Measurements from ENCODE around the gene AUTS2.

The AUTS2 gene

DNA sequence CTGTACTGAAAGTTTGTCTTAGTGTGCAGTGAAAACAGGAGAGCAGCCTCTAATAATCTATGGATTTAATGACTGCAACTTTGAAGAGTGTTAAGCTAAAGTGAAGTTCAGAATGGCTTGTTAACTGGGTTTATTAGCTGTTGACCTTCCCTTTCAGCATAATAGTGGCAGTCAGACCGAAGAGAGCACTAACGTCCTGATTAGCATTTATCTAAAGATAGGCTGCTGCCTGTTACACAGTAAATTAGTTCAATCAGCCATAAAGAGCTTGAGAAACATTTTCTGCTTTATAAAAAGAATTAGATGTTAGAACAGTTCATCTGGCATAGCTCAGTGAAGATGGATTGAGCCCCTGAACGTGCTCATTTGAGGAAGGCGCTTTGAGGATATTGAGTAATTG is 433.0 kb downstream of the AUTS2 start:
- DNase-seq (ENCODE audit: low read depth in 3 of 3), result no peak

DNA sequence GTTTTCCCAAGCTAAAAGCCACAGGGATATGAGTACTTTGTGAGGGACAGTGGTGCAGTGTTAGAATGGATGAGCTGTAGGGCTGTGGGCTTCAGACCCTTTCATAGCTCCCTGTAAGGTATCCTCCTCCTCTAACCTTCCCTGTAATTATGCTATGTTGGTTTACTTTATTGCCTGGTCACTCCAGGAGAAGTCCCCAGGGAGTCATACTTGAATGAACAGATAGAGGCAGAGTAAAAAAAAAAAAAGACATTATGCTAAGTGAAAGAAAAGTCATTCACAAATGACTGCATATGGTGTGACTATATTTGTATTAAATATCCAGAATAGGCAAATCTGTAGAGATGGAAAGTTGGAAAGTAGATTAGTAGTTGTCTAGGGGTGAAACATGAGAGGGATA is 434.4 kb downstream of the AUTS2 start:
- no peak for DNase-seq (ENCODE audit: low read depth in 3 of 3)

DNA sequence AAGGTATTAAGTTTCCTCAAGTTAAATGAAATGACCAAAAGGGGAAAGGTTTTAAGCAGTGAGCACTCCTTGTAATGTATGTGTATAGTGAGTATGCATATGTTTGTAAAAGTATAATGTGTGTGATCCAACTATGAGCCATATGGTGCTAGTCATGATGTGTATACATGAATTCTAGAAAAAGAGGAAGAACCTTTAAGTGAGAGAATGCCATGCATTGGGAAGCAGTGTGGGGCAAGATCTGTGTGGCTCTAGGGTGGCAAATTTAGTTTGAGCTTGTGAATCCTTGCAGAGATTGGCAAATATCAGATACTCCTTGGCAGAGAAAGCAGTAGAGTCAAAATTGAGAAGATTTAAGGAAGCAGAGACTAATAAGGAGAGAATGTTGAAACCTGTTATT is 435.0 kb downstream of the AUTS2 start:
- no peak for DNase-seq (ENCODE audit: low read depth in 3 of 3)

DNA sequence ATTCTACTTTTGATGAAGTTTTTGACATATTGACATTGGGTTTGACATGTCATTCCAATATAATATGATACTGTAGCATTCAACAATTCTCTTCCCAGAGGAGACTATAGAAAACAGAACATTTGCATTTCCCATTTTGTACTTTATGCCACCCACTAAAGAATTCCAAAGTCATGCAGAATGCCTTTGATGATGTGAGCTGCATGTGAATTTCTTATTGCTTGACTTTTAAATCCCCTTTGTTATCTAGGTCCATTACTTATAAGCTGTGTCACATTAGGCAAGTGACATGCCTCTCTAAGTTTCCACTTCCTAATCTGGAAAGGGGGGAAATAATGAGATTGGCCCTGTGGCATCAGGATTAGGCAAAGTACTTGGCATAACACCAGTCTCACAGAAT is 436.7 kb downstream of the AUTS2 start:
- no peak for DNase-seq (ENCODE audit: low read depth in 3 of 3)

DNA sequence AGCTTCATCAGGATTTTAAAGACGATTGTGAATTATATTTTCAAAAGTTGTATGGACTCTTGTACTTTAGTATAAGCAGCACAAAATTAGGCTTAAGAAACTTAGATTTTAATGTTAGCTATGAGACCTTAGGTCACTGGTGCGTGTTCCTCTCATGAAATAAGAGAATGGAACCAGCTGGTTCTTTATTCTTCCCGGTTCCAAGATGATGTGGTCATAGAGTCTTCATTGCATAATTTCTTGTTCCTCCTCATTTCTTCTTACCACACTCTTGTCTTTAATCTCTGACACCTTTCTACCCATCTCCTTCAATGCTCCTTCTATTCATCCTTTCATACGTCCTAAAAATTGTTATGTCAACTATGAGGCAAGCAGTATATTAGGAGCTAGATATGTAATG is 437.2 kb downstream of the AUTS2 start:
- no peak for DNase-seq (ENCODE audit: low read depth in 3 of 3)

DNA sequence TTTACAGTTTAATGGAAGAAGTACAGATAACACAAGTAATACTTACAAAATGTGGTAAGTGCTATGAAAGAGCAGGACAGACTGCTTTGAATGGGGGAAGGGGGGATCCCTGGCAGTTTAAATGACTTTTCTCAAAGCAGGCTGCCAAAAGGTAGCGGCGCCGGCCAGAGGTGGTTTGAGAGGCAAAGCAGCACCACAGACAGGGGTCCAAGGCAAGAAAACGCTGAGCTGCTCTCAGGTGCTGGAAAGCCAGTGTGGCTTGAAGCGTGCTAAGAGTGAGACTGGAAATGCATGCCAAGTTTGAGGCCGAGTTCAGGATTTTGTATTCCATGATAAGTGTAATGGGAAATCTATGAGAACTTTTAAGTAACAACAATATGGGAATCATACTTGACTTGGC is 437.7 kb downstream of the AUTS2 start:
- DNase-seq (ENCODE audit: low read depth in 3 of 3), result no peak

DNA sequence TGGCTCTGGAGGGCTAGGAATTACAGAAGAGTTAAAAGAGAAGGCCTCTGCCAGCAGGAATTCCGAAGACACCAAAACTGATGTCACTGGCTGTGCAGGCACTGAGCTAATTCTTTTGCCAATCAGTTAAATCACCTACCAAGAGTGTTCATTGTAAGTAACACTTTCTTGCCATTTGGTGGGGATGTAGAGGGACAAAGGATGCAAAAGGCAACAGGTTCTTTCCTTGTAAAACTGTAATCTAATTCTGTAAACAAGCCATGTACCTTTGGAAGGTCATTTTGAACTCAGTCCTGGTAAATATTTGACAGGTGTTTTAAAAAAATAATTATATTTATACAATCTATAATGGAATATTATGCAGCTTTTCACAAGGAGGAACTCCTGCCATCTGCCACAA is 438.4 kb downstream of the AUTS2 start:
- no peak for DNase-seq (ENCODE audit: low read depth in 3 of 3)

DNA sequence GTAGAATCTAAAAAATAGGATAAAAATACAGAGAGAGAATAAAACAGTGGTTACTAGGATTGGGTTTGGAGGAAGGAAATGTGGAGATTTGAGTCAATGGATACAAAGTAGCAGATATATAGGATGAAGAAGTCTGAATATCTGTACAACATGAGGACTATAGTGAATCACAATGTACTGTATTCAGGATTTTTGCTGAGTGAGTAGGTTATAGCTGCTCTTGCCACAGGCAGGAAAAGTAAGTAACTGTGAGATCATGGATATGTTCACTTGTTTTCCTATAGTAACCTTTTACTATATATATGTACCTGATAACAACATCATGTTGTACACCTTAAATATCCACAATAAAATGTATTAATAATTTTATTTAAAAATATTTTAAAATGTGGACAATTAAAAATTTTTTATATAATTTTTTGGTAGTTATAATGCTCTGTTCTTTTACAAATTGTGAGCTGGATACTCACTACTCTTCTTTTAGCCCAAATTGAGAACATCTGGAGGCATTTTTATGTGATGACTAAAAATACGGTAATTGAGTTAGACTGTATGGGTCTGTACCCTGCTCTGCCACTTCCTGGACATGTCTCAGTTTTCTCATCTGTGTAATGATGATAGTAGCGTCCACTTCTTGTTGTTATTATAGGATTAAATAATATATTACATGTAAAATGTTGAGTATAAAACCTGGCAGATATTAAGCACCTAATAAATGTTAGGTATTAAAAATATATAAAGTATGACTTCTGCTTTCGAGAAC is 439.1 kb downstream of the AUTS2 start:
- no peak for DNase-seq (ENCODE audit: low read depth in 3 of 3)

DNA sequence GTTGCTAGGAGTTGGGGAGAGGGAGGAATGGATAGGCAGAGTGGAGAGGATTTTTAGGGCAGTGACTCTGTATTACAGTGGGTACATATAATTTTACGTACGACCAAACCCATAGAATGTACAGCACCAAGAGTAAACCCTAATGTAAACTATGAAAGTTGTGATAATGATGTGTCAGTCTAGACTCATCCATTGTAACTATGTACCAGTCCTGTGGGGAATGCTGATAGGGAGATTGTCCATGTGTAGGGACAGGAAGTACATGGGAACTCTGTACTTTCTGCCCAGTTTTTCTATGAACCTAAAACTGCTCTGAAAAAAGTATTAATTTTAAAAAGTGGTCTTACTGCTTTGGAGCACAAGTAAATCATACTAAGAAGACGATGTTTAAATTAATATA is 441.8 kb downstream of the AUTS2 start:
- no peak for DNase-seq (ENCODE audit: low read depth in 3 of 3)

DNA sequence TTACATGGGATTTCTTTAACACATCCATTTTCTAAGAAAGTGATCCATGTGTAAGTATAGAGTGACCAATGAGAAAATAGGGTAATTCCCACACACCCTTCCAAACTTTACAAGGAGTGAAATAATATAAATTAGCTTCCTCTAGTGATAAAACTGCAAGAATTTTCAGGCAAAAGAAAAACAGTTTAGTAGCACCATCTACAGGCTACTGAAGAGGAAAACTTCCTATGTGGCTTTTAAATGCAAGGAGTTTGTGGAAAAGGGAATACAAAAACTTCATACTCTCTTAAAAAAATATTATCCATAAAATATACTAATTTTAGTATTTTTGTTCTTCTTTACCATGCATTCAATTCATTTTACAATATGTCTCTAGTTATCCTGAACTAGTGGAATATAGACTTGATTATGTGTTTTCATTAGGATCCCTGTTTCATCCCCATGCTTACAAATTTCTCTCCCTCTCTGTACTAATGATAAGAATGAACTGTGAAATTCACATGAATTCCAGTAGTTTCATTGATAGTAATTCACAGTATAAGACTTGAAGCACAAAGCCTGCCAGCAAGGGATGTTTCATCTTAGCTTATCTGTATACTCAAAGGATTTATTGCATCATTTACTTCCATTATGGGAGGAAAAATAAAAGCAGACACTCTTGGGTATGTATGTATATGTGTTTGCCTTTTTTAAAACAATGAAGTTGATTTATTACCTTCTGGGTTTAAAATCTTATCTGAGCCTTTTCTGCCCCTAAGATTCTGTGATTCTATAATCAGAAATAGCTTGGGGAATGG is 442.9 kb downstream of the AUTS2 start:
- no peak for DNase-seq (ENCODE audit: low read depth in 3 of 3)

DNA sequence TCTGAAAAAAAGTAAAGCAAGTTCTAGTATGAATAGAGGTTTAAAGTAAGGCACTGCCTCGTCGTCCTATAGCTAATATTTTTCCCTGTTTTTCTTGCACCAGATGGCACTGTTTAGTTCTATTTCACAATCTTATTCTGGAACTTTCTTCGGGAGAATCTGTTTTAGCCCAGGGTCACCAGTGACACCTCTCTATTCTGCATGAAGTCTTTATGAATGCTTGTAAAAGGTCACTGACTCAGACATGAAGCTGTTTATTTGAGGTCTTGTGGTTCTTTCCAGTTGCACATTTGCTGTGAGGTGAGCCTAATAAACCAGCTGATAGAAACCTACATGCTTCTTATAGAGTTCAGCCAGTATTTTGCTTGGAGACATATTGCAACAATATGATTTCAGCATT is 444.3 kb downstream of the AUTS2 start:
- no peak for DNase-seq (ENCODE audit: low read depth in 3 of 3)

DNA sequence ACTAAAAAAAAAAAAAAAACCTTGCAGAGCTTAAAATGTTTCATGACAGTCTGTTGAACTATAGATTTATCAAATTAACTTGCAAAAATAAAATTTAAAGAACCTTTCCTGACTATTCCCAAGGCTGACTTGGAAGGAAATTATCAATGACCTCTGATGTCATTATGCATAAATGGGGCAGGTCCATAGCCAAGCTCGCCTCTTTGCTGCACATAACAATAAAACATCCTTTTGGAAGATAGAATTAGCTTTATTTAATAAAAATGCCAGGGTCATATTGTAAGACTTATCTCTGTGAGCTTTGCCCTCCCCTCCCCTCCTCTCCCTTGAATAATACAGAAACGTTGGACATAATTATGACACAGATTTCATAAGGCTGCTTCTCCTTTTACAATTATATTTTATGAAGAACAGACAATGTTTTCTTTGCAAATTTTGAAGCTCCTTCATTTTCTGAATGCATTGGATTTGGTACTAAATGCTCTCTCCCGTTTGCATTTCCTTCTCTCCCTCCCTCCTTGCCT is 444.8 kb downstream of the AUTS2 start:
- no peak for DNase-seq (ENCODE audit: low read depth in 3 of 3)

DNA sequence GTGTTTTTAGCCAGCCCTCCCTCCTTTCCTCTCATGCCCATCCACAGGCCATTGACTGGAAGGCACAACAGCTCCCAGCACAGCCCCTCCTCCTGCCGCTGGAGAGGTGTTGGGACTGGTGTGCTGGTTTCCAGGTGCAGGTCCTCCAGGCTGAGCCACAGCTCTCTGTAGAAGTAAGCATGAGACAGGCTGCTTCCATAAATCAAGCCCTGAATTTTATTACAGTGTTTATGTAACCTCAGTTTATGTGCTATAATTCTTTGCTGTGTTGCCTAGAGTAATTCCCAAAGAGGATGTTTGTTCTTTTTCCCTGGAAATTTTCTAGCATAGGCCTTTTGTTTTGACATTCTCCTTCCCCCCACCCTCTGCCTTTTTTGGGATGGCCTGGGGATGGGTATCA is 445.8 kb downstream of the AUTS2 start:
- no peak for DNase-seq (ENCODE audit: low read depth in 3 of 3)

DNA sequence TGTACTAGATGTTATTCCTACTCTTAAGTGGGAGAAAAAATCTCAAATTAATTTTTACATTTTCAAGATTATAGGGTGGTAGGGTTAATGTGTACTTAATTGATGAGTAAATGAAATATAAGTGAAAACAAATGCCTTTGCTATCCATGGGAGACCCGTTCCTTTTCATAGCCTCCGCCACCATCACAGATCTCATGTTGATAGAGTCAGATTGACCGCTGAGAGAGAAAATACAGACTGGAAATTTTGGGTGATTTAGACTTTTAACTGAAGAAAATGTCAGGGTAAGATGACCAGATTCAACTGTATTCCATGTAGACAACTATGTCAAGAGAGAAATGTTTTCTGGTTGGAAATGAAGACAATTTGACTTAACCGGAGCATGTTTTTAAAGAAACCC is 446.2 kb downstream of the AUTS2 start:
- no peak for DNase-seq (ENCODE audit: low read depth in 3 of 3)

DNA sequence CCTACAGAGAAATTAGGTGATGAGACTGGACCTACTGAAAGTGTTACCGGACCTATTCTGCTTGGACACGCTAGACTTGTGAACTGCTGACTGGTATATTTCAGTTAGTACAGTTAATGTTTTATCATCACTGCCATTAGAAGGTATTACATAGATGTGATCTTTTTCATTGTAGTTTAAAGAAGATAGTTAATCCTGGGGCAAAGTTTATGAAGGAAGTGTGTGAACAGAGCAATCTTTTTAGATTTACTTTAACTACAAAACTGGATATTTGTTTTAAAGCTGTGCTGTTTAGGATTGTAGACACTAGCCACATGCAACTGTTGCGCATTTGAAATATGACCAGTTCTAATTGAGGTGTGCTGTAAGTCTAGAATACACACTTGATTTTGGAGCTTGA is 446.7 kb downstream of the AUTS2 start:
- DNase-seq (ENCODE audit: low read depth in 3 of 3), result no peak

DNA sequence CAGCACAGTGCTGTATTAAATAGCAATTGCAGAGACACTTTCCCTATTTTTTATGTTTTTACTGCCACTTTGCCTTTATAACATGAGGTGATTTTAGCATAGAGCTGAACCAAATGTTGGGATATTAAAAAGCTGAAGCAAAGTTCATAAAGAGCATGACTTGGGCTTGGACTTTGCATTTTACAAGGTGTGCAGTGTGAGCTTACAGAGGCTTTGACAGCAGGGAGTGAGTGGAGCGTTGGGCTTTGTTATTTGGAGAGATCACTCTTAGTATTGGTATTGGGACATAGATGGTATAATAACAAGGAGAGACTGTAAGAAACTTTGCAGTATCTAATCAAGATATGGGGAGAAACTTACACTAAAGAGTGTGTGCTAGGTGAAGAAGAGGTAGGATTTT is 449.1 kb downstream of the AUTS2 start:
- DNase-seq (ENCODE audit: low read depth in 3 of 3), result no peak

DNA sequence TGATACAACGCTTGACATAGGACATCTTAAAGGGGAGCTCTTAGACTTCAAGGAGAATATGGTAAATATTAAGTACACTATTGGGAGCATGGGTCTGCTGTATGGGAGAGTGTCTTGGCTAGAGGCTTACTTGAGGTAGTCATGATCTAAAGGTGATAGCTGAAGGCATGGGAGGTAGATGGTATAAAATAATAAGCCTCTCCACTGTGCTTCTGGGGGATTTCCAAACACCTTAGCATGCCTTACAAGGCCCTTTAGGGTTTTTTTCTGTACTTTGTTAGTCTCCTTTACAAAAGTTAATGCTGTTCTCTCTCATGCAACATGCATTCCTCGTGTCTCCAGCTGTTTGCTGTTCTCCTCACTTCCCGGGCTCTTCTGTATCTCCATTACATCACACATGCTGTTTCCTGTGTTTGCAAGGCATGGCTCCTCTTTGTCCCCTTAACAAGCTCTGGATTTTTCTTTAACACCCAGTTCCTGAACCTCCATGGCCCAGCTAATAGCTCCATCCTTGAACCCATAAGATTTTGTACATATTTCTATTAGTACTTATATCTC is 449.7 kb downstream of the AUTS2 start:
- no peak for DNase-seq (ENCODE audit: low read depth in 3 of 3)

DNA sequence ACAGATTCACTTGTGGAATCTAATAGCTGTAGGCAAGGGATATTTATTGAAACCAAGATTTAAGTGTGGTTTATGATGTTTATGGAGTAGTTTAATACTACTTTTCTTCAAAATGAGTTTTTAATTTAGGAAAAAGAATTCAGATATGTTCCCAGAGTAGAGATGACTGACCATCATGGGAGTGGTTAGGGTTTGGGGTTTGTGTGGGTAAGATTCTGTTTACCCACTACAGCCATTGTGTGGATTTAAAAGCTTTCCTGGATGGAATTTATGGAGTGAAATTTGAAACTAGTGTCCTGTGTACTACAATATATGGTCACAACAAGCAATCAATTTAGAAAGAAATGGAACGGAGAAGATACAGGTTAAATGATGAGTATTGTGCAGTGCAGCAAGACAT is 453.5 kb downstream of the AUTS2 start:
- DNase-seq (ENCODE audit: low read depth in 3 of 3), result no peak

DNA sequence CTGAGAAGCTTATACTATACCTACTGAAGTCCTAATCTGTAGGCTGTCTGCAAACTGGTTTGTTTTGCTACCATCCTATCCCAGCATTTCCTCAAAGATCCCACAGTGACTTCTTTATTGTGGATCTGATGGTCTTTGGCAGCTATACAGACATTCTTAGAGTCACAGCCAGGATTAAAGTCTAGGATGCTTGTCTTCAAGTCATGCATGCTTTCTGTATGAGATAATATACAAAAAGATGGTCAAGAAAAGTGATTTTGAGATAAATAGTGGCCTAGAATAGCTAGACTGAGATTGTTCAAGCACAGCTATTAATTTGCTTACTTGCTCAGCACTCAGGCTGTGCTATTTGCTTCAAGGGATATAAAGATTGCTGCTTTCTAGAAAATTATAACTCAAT is 454.4 kb downstream of the AUTS2 start:
- no peak for DNase-seq (ENCODE audit: low read depth in 3 of 3)

DNA sequence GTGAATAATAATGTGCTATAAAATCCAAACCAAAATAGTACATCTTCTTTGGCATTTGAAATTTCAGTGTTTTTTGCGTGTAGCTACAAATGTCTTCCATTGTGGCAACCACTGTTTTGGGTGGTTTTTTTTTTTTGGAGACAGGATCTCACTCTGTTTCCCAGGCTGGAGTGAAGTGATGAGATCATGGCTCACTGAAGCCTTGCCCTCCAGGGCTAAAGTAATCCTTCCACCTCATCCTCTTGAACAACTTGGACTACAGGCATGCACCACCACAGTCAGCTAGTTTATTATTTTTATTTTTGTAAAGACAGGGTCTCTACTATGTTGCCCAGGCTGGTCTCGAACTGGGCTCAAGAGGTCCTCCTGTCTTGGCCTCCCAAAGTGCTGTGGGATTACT is 455.1 kb downstream of the AUTS2 start:
- DNase-seq (ENCODE audit: low read depth in 3 of 3), result no peak

DNA sequence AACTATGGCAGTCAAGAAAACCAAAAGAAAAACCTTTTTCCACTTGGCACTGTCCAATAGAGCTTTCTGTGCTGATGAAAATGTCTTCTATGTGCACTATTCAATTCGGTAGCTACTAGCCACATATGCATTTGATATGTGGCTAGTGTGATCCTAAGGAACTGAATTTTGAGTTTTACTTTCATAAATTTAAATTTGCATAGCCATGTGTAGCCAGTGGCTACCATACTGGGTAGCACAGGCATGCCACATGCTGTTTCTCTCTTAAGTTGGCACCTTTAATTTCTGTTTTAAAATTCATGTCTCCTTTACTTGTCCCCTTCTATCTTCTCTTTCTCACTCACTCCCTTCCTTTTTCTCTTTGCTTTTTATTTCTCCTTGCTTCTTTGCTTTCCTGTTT is 455.7 kb downstream of the AUTS2 start:
- no peak for DNase-seq (ENCODE audit: low read depth in 3 of 3)

DNA sequence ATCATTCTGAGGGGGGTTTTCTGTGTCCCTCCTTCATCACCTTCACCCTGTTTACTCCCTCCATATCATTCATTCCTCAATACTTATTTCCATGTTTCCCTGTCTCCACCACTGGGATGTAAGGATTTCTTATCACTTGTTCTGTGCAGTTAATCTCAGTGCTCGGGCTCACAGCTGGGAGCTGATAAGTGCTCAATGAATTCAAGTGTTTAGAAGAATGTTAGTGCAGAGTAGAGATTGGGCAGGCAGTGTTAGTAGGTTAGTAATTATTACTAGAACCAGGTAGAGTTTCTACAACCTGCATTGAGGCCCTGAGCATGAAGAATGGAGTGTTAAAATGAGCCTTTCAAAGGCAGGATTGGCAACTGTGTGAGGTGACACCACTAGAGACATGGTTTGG is 458.1 kb downstream of the AUTS2 start:
- DNase-seq (ENCODE audit: low read depth in 3 of 3), result no peak
